K562 (cell line): ENCODE data around the gene NDST1. TPM values are rescaled to one million over a fixed set of nuclear protein-coding genes. Genes with fewer than 3 reads are reported as not detected.

ENCODE experiments used
- ARID1B ChIP-seq: fragments of 450-650 bp; IDR thresholded peaks from 2 replicates; pipeline ENCODE4 v1.6.1; 2016; ENCODE audit warnings: antibody characterized with exemption, mild to moderate bottlenecking, inconsistent platforms
- ATF7 ChIP-seq: fragments of 450-650 bp; IDR thresholded peaks from 2 replicates; pipeline ENCODE4 v1.7.1; 2014; ENCODE audit warnings: mild to moderate bottlenecking, moderate library complexity
- BCOR ChIP-seq: fragments of 450-650 bp; IDR thresholded peaks from 2 replicates; pipeline ENCODE4 v1.6.1; 2016
- CC2D1A ChIP-seq: fragments of 450-650 bp; IDR thresholded peaks from 2 replicates; pipeline ENCODE4 v1.6.1; 2017; ENCODE audit warnings: mild to moderate bottlenecking
- CTBP1 ChIP-seq: fragments of 450-650 bp; IDR thresholded peaks from 2 replicates; pipeline ENCODE4 v1.6.1; 2016; ENCODE audit warnings: borderline replicate concordance
- DNMT1 ChIP-seq: fragments of 450-650 bp; IDR thresholded peaks from 2 replicates; pipeline ENCODE4 v1.6.1; 2016; ENCODE audit warnings: antibody characterized with exemption, mild to moderate bottlenecking
- KHSRP ChIP-seq: fragments of 450-650 bp; IDR thresholded peaks from 2 replicates; pipeline ENCODE4 v1.6.1; 2017
- KLF16 ChIP-seq: IDR thresholded peaks from 2 replicates; pipeline ENCODE4 v1.6.1; 2016; ENCODE audit warnings: antibody characterized with exemption
- MECOM ChIP-seq: fragments of 250-450 bp; sonication (Bioruptor Pico); IDR thresholded peaks from 2 replicates; pipeline ENCODE4 v1.8.0; 2022; ENCODE audit warnings: inconsistent platforms
- MIER1 ChIP-seq: fragments of 450-650 bp; IDR thresholded peaks from 2 replicates; pipeline ENCODE4 v1.6.1; 2016; ENCODE audit warnings: antibody characterized with exemption, mild to moderate bottlenecking, low read depth
- MYC ChIP-seq, 2 experiments: fragments of 250-450 bp in 1 of 2; sonication (Bioruptor Pico) in 1 of 2; IDR thresholded peaks; 2 replicates each; pipeline versions ENCODE4 v1.5.1 to v1.6.1; 2012 to 2021; ENCODE audit warnings: low read depth in 2 of 2, borderline replicate concordance in 1 of 2, improper control_type of control experiment in 1 of 2, low read length in 1 of 2, mild to moderate bottlenecking in 1 of 2, moderate library complexity in 1 of 2
- NRF1 ChIP-seq, 2 experiments: fragments of 450-650 bp; IDR thresholded peaks in 1 of 2; conservative IDR thresholded peaks in 1 of 2; 2 replicates each; pipeline ENCODE4 v1.6.1; 2014; ENCODE audit warnings: mild to moderate bottlenecking in 2 of 2
- PURB ChIP-seq: sonication (generic); formaldehyde crosslinking; IDR thresholded peaks from 2 replicates; pipeline ENCODE4 v1.9.0; 2021; ENCODE audit warnings: low read depth, mild to moderate bottlenecking, missing genetic modification reagents
- SMARCC2 ChIP-seq: fragments of 450-650 bp; IDR thresholded peaks from 2 replicates; pipeline ENCODE4 v1.6.1; 2017; ENCODE audit warnings: antibody characterized with exemption, moderate library complexity, mild to moderate bottlenecking, low read depth
- ZNF133 ChIP-seq: fragments of 250-450 bp; sonication (Bioruptor Pico); IDR thresholded peaks from 2 replicates; pipeline ENCODE4 v1.4.0; 2020; ENCODE audit warnings: mild to moderate bottlenecking
- ZSCAN32 ChIP-seq: fragments of 450-650 bp; formaldehyde crosslinking; IDR thresholded peaks from 2 replicates; pipeline ENCODE4 v1.4.0; 2020; ENCODE audit warnings: mild to moderate bottlenecking, moderate library complexity
- polyA plus RNA-seq, 8 experiments: library from polyadenylated mRNA; depleted of rRNA in 4 of 8; stranded (reverse) in 5 of 8; unstranded in 3 of 8; fragments of >200 nt; fragmentation: Nextera tagmentation in 2 of 8; fragmentation: Illumina TruSeq in 1 of 8; extraction: Ambion mirVana in 2 of 8; extraction: Trizol in 1 of 8; gene quantifications; 2 replicates each; pipeline versions ENCODE4 v1.2.1 to v1.2.3, GENCODE V29; 2011 to 2014; ENCODE audit warnings: inconsistent platforms in 1 of 8, missing spikeins in 1 of 8
- total RNA-seq, 7 experiments: library from RNA; depleted of rRNA in 6 of 7; stranded (reverse); fragments of >200 nt in 6 of 7; fragmentation: Illumina TruSeq in 2 of 7; extraction: Trizol in 2 of 7; gene quantifications; 2 replicates each; pipeline versions ENCODE4 v1.2.1 to v1.2.3, GENCODE V29; 2011 to 2021; ENCODE audit warnings: low replicate concordance in 1 of 7
- TF ChIP-seq, protein P1 (sequence below): IDR thresholded peaks from 2 replicates; pipeline ENCODE4 v1.6.1; 2014; ENCODE audit warnings: antibody characterized with exemption
- TF ChIP-seq, protein P2 (sequence below): sonication (generic); formaldehyde crosslinking; IDR thresholded peaks from 2 replicates; pipeline ENCODE4 v1.8.0; 2023; ENCODE audit warnings: mild to moderate bottlenecking, missing genetic modification reagents
- TF ChIP-seq, protein P3 (sequence below): fragments of 450-650 bp; IDR thresholded peaks from 2 replicates; pipeline ENCODE4 v1.6.1; 2016; ENCODE audit warnings: missing biosample characterization, missing genetic modification characterization
- TF ChIP-seq, protein P4 (sequence below): fragments of 250-450 bp; sonication (Bioruptor Pico); IDR thresholded peaks from 2 replicates; pipeline ENCODE4 v1.8.0; 2021; ENCODE audit warnings: borderline replicate concordance, mild to moderate bottlenecking, moderate library complexity; ENCODE audit not compliant: poor library complexity, severe bottlenecking
- TF ChIP-seq, protein P5 (sequence below), 2 experiments: IDR thresholded peaks; 2 replicates each; pipeline ENCODE4 v1.6.1; 2011; ENCODE audit warnings: borderline replicate concordance in 1 of 2, control low read depth in 1 of 2, low read depth in 1 of 2, low read length in 1 of 2, mild to moderate bottlenecking in 1 of 2, mixed read lengths in 1 of 2, moderate library complexity in 1 of 2; ENCODE audit not compliant: insufficient read depth in 1 of 2, insufficient read length in 1 of 2, poor library complexity in 1 of 2, severe bottlenecking in 1 of 2; ENCODE audit errors: extremely low read depth in 1 of 2

The NDST1 gene
- total and polyA plus RNA-seq, 9 of the 15 experiments (the other 6 are each of a cell fraction or from before 2014, with no cell fraction given), result 0.38 to 47.9 (median 9.9) TPM

DNA sequence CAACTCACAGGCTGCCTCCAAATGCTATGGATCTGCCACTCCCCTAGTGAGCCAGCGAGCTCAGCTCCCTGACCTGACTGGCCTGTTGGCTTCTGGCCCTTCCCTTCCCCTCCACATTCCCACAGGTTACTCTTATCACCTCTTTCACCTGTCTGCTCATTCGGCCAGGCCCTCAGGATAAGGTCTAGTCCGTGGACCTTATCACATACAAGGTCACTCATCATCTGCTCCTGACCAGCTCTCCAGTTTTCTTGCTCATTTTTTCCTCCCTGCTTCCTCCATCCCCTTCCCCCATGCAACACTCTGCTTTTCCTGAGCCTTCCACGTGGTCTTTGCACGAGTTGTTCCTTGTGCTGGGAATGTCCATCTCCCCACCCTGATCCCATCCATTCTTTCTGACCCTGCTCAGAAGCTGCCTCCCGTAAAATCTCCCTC is 25.9 kb upstream of the NDST1 start (continued):
- TF ChIP-seq BCOR, result peak; percentile 72; the same call in 1 of the 2 replicates
- TF ChIP-seq, protein P1, sequence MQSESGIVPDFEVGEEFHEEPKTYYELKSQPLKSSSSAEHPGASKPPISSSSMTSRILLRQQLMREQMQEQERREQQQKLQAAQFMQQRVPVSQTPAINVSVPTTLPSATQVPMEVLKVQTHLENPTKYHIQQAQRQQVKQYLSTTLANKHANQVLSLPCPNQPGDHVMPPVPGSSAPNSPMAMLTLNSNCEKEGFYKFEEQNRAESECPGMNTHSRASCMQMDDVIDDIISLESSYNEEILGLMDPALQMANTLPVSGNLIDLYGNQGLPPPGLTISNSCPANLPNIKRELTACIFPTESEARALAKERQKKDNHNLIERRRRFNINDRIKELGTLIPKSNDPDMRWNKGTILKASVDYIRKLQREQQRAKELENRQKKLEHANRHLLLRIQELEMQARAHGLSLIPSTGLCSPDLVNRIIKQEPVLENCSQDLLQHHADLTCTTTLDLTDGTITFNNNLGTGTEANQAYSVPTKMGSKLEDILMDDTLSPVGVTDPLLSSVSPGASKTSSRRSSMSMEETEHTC, result 0 out of 2 replicates have a peak, but pooled peaks have one; percentile 18
- TF ChIP-seq SMARCC2, result peak; percentile 88; the same call in 1 of the 2 replicates
- no peak for TF ChIP-seq ZSCAN32 (CRISPR knock-in tag)
- TF ChIP-seq ZNF133, result no peak
- TF ChIP-seq ATF7, result peak; percentile 56; the same call in 1 of the 2 replicates
- TF ChIP-seq MIER1, result no peak
- no peak for TF ChIP-seq DNMT1
- TF ChIP-seq, protein P2, sequence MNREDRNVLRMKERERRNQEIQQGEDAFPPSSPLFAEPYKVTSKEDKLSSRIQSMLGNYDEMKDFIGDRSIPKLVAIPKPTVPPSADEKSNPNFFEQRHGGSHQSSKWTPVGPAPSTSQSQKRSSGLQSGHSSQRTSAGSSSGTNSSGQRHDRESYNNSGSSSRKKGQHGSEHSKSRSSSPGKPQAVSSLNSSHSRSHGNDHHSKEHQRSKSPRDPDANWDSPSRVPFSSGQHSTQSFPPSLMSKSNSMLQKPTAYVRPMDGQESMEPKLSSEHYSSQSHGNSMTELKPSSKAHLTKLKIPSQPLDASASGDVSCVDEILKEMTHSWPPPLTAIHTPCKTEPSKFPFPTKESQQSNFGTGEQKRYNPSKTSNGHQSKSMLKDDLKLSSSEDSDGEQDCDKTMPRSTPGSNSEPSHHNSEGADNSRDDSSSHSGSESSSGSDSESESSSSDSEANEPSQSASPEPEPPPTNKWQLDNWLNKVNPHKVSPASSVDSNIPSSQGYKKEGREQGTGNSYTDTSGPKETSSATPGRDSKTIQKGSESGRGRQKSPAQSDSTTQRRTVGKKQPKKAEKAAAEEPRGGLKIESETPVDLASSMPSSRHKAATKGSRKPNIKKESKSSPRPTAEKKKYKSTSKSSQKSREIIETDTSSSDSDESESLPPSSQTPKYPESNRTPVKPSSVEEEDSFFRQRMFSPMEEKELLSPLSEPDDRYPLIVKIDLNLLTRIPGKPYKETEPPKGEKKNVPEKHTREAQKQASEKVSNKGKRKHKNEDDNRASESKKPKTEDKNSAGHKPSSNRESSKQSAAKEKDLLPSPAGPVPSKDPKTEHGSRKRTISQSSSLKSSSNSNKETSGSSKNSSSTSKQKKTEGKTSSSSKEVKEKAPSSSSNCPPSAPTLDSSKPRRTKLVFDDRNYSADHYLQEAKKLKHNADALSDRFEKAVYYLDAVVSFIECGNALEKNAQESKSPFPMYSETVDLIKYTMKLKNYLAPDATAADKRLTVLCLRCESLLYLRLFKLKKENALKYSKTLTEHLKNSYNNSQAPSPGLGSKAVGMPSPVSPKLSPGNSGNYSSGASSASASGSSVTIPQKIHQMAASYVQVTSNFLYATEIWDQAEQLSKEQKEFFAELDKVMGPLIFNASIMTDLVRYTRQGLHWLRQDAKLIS (CRISPR knock-in tag), result no peak
- peak; percentile 92; the same call in 1 of the 2 replicates for TF ChIP-seq CC2D1A
- peak; percentile 78 for TF ChIP-seq MYC (IDR thresholded peaks at IDR 0.05; ENCODE audit: low read depth, low read length)
- TF ChIP-seq MYC (CRISPR knock-in tag; IDR thresholded peaks at IDR 0.05; ENCODE audit: borderline replicate concordance, low read depth), result 0 out of 2 replicates have a peak, but pooled peaks have one; percentile 61
- peak; percentile 66; the same call in 1 of the 2 replicates for TF ChIP-seq MECOM (CRISPR knock-in tag)
- TF ChIP-seq, protein P3, sequence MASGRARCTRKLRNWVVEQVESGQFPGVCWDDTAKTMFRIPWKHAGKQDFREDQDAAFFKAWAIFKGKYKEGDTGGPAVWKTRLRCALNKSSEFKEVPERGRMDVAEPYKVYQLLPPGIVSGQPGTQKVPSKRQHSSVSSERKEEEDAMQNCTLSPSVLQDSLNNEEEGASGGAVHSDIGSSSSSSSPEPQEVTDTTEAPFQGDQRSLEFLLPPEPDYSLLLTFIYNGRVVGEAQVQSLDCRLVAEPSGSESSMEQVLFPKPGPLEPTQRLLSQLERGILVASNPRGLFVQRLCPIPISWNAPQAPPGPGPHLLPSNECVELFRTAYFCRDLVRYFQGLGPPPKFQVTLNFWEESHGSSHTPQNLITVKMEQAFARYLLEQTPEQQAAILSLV (tag), result no peak
- TF ChIP-seq KHSRP, result peak; percentile 65; the same call in 1 of the 2 replicates
- TF ChIP-seq ARID1B, result peak; percentile 99
- peak; percentile 98 for TF ChIP-seq CTBP1
- TF ChIP-seq NRF1 (conservative IDR thresholded peaks at IDR 0.05 in 1 of 2, IDR thresholded peaks at IDR 0.05 in 1 of 2), result 0 out of 4 replicates have a peak, but pooled peaks of 1 of the 2 experiments have one; percentile 16
- peak; percentile 88 for TF ChIP-seq KLF16
- TF ChIP-seq PURB (CRISPR knock-in tag), result no peak
- TF ChIP-seq, protein P4, sequence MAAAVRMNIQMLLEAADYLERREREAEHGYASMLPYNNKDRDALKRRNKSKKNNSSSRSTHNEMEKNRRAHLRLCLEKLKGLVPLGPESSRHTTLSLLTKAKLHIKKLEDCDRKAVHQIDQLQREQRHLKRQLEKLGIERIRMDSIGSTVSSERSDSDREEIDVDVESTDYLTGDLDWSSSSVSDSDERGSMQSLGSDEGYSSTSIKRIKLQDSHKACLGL (CRISPR knock-in tag), result peak; percentile 20
- TF ChIP-seq, protein P5, sequence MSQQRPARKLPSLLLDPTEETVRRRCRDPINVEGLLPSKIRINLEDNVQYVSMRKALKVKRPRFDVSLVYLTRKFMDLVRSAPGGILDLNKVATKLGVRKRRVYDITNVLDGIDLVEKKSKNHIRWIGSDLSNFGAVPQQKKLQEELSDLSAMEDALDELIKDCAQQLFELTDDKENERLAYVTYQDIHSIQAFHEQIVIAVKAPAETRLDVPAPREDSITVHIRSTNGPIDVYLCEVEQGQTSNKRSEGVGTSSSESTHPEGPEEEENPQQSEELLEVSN (IDR thresholded peaks at IDR 0.05; ENCODE audit: borderline replicate concordance in 1 of 2, extremely low read depth in 1 of 2, insufficient read depth in 1 of 2, insufficient read length in 1 of 2, low read depth in 1 of 2, low read length in 1 of 2, poor library complexity in 1 of 2, severe bottlenecking in 1 of 2), result no peak
